ENCODE data around the gene LBHD2.
"Not testable (repeated sequence)": the region's sequence is repeated elsewhere in the genome, so short reads cannot be mapped to it uniquely, and the experiment has no call there.

LBHD2 gene

DNA sequence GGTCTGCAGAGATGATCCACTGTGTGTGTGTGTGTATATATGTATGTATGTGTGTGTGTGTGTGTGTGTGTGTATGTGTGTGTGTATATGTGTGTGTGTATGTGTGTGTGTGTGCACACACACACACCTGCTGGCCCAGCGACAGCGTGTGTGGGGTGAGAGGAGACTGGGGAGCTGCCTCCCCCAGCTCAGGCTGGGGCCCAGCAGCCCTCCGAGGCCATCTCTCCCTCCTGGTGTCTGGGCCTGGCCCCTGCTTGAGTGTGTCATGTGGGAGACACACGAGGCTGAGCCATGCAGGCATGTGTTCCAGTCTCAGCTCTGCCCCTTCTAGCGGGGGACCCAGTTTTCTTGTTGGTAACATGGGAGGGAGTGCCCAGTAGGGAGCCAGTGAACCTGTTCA, 29.3 kb downstream of the LBHD2 start:
- Histone ChIP-seq H3K4me1 (ENCODE audit: low read depth, poor library complexity, severe bottlenecking) (peaks cover 63% of the 10 kb centered on the region), H4K20me1 (ENCODE audit: insufficient read depth) (no peaks in the 10 kb centered on the region), H3K4me3 (IDR thresholded peaks at IDR 0.05; ENCODE audit: insufficient read depth, low read depth, low read length) (no peak overlapping the region), H3K4me2 (peak overlapping the region; percentile 100; the same call in 1 of the 2 replicates), H3K36me3 (ENCODE audit: insufficient read depth) (no peaks in the 10 kb centered on the region), H3K27me3 (ENCODE audit: insufficient read depth, low read depth) (no peaks in the 10 kb centered on the region), H3K79me2 (ENCODE audit: insufficient read depth, low read depth) (no peaks in the 10 kb centered on the region), H2AFZ (ENCODE audit: low read depth) (no peak overlapping the region), H3K27ac (peak overlapping the region; percentile 99), H3K9ac (peak overlapping the region; percentile 83; the same call in 1 of the 2 replicates)
- TF ChIP-seq, protein P1, sequence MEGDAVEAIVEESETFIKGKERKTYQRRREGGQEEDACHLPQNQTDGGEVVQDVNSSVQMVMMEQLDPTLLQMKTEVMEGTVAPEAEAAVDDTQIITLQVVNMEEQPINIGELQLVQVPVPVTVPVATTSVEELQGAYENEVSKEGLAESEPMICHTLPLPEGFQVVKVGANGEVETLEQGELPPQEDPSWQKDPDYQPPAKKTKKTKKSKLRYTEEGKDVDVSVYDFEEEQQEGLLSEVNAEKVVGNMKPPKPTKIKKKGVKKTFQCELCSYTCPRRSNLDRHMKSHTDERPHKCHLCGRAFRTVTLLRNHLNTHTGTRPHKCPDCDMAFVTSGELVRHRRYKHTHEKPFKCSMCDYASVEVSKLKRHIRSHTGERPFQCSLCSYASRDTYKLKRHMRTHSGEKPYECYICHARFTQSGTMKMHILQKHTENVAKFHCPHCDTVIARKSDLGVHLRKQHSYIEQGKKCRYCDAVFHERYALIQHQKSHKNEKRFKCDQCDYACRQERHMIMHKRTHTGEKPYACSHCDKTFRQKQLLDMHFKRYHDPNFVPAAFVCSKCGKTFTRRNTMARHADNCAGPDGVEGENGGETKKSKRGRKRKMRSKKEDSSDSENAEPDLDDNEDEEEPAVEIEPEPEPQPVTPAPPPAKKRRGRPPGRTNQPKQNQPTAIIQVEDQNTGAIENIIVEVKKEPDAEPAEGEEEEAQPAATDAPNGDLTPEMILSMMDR (conservative IDR thresholded peaks at IDR 0.05; ENCODE audit: low read depth, low read length) = no peak

DNA sequence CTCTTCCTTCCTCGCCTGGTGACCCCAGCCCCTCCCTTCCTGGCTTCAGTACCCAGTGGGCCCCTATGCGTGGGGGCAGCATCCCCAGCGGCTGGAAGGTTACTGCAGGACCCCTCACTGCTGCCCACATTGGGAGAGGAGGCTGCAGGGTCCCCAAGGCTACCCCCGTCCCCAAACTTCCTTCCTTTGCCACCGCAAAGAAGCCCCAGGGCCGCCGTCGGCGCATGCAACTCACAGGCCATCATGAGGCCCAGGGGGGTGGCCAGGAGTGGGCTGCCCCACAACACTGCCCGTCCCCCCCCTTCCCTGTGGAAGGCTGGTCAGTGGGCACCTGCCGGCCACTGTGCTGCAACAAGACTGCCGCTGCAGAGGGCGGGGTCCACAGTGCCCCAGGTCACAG, 29.8 kb downstream of the LBHD2 start:
- Histone ChIP-seq H3K27ac (peak overlapping the region; percentile 99; the same call in 1 of the 2 replicates), H3K27me3 (ENCODE audit: insufficient read depth, low read depth) (no peaks in the 10 kb centered on the region), H3K9ac (no peak overlapping the region), H4K20me1 (ENCODE audit: insufficient read depth) (no peaks in the 10 kb centered on the region), H3K4me2 (no peak overlapping the region), H3K36me3 (ENCODE audit: insufficient read depth) (no peaks in the 10 kb centered on the region), H2AFZ (ENCODE audit: low read depth) (no peak overlapping the region), H3K4me3 (IDR thresholded peaks at IDR 0.05; ENCODE audit: insufficient read depth, low read depth, low read length) (no peak overlapping the region), H3K79me2 (ENCODE audit: insufficient read depth, low read depth) (no peaks in the 10 kb centered on the region), H3K4me1 (ENCODE audit: low read depth, poor library complexity, severe bottlenecking) (peaks cover 58% of the 10 kb centered on the region)
- TF ChIP-seq, protein P1 (conservative IDR thresholded peaks at IDR 0.05; ENCODE audit: low read depth, low read length) = no peak

DNA sequence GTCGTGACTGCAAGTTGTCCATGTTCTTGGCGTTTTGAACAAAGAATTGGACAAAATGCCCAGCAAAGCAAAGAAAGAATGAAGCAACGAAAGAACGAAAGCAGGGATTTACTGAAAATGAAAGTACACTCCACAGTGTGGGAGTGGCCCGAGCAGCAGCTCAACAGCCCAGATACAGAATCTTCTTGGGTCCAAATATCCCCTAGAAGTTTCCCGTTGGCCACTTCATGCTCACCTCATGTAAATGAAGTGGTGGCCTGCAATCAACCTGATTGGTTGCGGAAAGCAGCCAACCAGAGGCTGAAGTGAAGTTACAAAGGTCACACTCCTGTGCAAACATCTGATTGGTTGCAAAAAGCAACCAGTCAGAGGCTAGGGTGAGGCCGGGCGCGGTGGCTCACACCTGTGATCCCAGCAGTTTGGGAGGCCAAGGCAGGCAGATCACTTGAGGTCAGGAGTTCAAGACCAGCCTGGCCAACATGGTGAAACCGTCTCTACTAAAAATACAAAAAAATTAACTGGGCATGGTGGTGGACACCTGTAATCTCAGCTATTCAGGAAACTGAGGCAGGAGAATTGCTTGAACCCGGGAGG, 31.2 kb downstream of the LBHD2 start:
- H3K79me2 ChIP-seq (ENCODE audit: insufficient read depth, low read depth); H4K20me1 ChIP-seq (ENCODE audit: insufficient read depth); H3K4me3 ChIP-seq (IDR thresholded peaks at IDR 0.05; ENCODE audit: insufficient read depth, low read depth, low read length); H2AFZ ChIP-seq (ENCODE audit: low read depth); H3K9ac ChIP-seq; H3K27me3 ChIP-seq (ENCODE audit: insufficient read depth, low read depth); H3K36me3 ChIP-seq (ENCODE audit: insufficient read depth): not testable (repeated sequence)
- Histone ChIP-seq H3K4me2 (peak overlapping the region; percentile 60; the same call in 1 of the 2 replicates), H3K27ac (peak overlapping the region; percentile 30; the same call in 1 of the 2 replicates), H3K4me1 (ENCODE audit: low read depth, poor library complexity, severe bottlenecking) (peaks cover 52% of the 10 kb centered on the region)

DNA sequence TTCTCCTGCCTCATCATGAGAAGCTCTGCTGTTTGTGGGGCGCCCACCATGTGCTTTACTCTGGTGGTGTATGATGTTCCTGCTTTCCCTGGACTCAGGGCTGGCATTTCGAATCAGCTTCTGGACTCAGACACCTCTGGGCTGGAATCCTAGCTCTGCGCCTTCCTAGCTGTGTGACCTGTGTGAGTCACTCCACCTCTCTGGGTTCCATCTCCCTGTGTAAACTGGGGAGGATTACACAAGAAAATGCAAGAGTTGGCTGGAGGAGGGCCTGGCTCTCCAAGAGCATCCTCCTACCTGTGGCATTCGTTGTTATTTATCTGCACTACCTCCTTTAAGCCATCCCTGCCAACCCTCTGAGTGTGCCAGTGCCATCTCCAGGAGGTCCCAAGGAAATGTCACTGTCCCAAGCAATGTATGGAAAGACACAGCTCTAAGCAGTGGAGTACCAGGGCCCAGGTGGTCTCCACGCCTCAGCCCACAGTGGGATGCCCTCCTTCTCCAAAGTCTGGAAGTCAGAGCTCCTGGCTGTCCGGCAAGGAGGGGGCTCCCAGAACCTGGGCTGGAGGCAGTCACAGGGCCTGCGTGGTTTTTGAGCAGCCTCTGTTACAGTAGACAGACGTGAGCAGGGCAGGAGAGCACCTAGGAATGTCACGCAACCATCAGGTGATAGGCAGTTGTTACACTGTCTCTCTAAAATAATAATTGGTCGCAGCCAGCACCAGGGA, 32.0 kb downstream of the LBHD2 start:
- Histone ChIP-seq H3K79me2 (ENCODE audit: insufficient read depth, low read depth) (no peaks in the 10 kb centered on the region), H3K4me3 (IDR thresholded peaks at IDR 0.05; ENCODE audit: insufficient read depth, low read depth, low read length) (no peak overlapping the region), H3K9ac (no peak overlapping the region), H3K4me1 (ENCODE audit: low read depth, poor library complexity, severe bottlenecking) (peaks cover 45% of the 10 kb centered on the region), H3K27ac (no peak overlapping the region), H3K36me3 (ENCODE audit: insufficient read depth) (no peaks in the 10 kb centered on the region), H4K20me1 (ENCODE audit: insufficient read depth) (no peaks in the 10 kb centered on the region), H2AFZ (ENCODE audit: low read depth) (no peak overlapping the region), H3K4me2 (no peak overlapping the region), H3K27me3 (ENCODE audit: insufficient read depth, low read depth) (no peaks in the 10 kb centered on the region)
- TF ChIP-seq, protein P1 (conservative IDR thresholded peaks at IDR 0.05; ENCODE audit: low read depth, low read length) = no peak

DNA sequence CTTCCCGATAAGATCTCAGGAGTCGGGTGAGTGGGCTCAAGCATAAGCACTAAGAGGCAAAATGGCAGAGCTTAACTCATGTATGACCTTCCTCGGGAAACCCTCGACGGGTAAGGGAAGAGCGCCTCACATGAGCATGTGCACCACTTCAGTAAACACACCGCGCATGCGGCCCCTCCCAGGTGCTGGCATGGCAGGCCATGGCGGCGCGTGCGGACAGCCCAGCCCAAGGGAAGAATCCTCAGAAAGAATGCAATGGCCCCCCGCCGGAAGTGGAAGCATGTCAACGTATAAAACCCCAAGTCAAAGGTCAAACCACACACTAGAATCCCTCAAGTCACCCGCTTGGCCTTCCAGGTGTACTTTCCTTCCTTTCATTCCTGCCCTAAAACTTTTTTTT, 32.6 kb downstream of the LBHD2 start:
- Histone ChIP-seq H3K4me2 (no peak overlapping the region), H2AFZ (ENCODE audit: low read depth) (no peak overlapping the region), H3K27ac (no peak overlapping the region), H3K4me3 (IDR thresholded peaks at IDR 0.05; ENCODE audit: insufficient read depth, low read depth, low read length) (no peak overlapping the region), H3K9ac (no peak overlapping the region), H3K79me2 (ENCODE audit: insufficient read depth, low read depth) (no peaks in the 10 kb centered on the region), H3K36me3 (ENCODE audit: insufficient read depth) (no peaks in the 10 kb centered on the region), H3K4me1 (ENCODE audit: low read depth, poor library complexity, severe bottlenecking) (peaks cover 39% of the 10 kb centered on the region), H4K20me1 (ENCODE audit: insufficient read depth) (no peaks in the 10 kb centered on the region), H3K27me3 (ENCODE audit: insufficient read depth, low read depth) (no peaks in the 10 kb centered on the region)
- TF ChIP-seq, protein P1 (conservative IDR thresholded peaks at IDR 0.05; ENCODE audit: low read depth, low read length) = no peak

DNA sequence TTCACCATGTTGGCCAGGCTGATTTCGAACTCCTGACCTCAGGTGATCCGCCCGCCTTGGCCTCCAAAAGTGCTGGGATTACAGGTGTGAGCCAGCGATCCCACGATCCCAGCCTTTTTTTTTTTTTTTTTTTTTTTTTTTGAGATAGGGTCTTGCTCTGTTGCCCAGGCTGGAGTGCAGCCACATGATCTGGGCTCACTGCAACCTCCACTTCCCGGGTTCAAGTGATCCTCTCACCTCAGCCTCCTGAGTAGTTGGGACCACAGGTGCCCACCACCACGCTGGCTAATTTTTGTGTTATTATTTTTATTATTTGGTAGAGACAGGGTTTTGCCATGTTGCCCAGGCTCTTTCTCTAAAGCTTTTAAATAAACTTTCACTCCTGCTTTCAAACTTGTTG, 33.5 kb downstream of the LBHD2 start:
- not testable (repeated sequence) for H3K27me3 ChIP-seq (ENCODE audit: insufficient read depth, low read depth); H4K20me1 ChIP-seq (ENCODE audit: insufficient read depth); H3K27ac ChIP-seq; H3K4me2 ChIP-seq; H3K79me2 ChIP-seq (ENCODE audit: insufficient read depth, low read depth); H3K36me3 ChIP-seq (ENCODE audit: insufficient read depth); H3K4me3 ChIP-seq (IDR thresholded peaks at IDR 0.05; ENCODE audit: insufficient read depth, low read depth, low read length); H2AFZ ChIP-seq (ENCODE audit: low read depth); H3K9ac ChIP-seq
- H3K4me1 ChIP-seq (ENCODE audit: low read depth, poor library complexity, severe bottlenecking) = peaks cover 30% of the 10 kb centered on the region

Measured in KMS-11 (cell line).